Right ventricle myocardium inferior (tissue), 1 donor: ENCODE results near the gene ACY1. TPM values are rescaled to one million over a fixed set of nuclear protein-coding genes. Genes with fewer than 3 reads are reported as not detected.

Experiments used
- ATAC-seq: fragments of 200-7000 bp; cut with Tn5 transposase; one replicate; pipeline ENCODE4 v1.9.1; 2020; ENCODE audit warnings: mild to moderate bottlenecking, moderate library complexity
- DNase-seq: peaks from one replicate; pipeline ENCODE4 v3.0.0; 2021; ENCODE audit errors: missing footprints
- intact Hi-C: fragments of 100-400 bp; cut with DNase I; formaldehyde crosslinking; loops from one replicate; pipeline ENCODE4 v1.11.0; 2022
- total RNA-seq: library from RNA; stranded (reverse); fragmentation: NEBNext Ultra II Directional; extraction: Animal tissue kit (Norgen Biotek cat#: 25700); gene quantifications from one replicate; pipeline ENCODE4 v1.2.1, GENCODE V29; 2021
- donor health status: DM: no; HTN: yes; CAD: no; lungs with severe emphysema.

The ACY1 gene
- total RNA-seq, 1 donor from 2014 or later, result 32.3 TPM

- DNase-seq (no peak), ATAC-seq (no peak)
- intact Hi-C loops, result loop anchor here (5.0 kb wide), 2 partner anchors 113 to 198 kb away; partner anchors contain the start of gene DUSP7
These were observed 38.8 kb upstream of the ACY1 start for GRCh38 chr3:51944451-51945021.

GRCh38 chr3:51945031-51945840, 38.1 kb upstream of the ACY1 start:
- DNase-seq (no peak), ATAC-seq (no peak)
- intact Hi-C loops, result no loop called here

- intact Hi-C loops, result no loop called here
- DNase-seq (no peak), ATAC-seq (no peak)
These were observed 37.2 kb upstream of the ACY1 start for GRCh38 chr3:51945926-51946705.

GRCh38 chr3:51946796-51947195, 36.5 kb upstream of the ACY1 start:
- intact Hi-C loops, result no loop called here
- ATAC-seq (no peak), DNase-seq (no peak)

- DNase-seq, result no peak
- intact Hi-C loops, result no loop called here
- ATAC-seq, result no peak
These were observed 36.0 kb upstream of the ACY1 start for GRCh38 chr3:51947215-51947900.

GRCh38 chr3:51948016-51948580, 35.2 kb upstream of the ACY1 start:
- intact Hi-C loops, result no loop called here
- DNase-seq, result no peak
- no peak for ATAC-seq

- DNase-seq, result no peak
- no peak for ATAC-seq
- intact Hi-C loops, result no loop called here
These were observed 34.2 kb upstream of the ACY1 start for GRCh38 chr3:51949121-51949520.

- intact Hi-C loops, result no loop called here
- ATAC-seq, result no peak
- DNase-seq, result peak; percentile 0
These were observed 32.4 kb upstream of the ACY1 start for GRCh38 chr3:51950899-51951298.

- intact Hi-C loops, result no loop called here
- ATAC-seq (no peak), DNase-seq (no peak)
These were observed 29.9 kb upstream of the ACY1 start for GRCh38 chr3:51953445-51953844.

- DNase-seq, result no peak
- intact Hi-C loops, result no loop called here
- no peak for ATAC-seq
These were observed 29.2 kb upstream of the ACY1 start for GRCh38 chr3:51954105-51954504.

- intact Hi-C loops, result no loop called here
- ATAC-seq, result no peak
- no peak for DNase-seq
These were observed 28.6 kb upstream of the ACY1 start for GRCh38 chr3:51954713-51955112.

- ATAC-seq, result no peak
- peak; percentile 63 for DNase-seq
- intact Hi-C loops, result no loop called here
These were observed 28.0 kb upstream of the ACY1 start, which contains the start of gene GPR62 for GRCh38 chr3:51955175-51955892. TSS of gene GPR62 (plus strand) at chr3:51955381. CDS start at chr3:51955653, 272 bp downstream.

GRCh38 chr3:51955893-51956770, 27.2 kb upstream of the ACY1 start:
- peak; percentile 78 for DNase-seq
- intact Hi-C loops, result no loop called here
- ATAC-seq, result peak; percentile 79

GRCh38 chr3:51957520-51958205, 25.7 kb upstream of the ACY1 start:
- ATAC-seq (no peak), DNase-seq (peak; percentile 58)
- intact Hi-C loops, result no loop called here

- DNase-seq, result peak; percentile 46
- ATAC-seq, result no peak
- intact Hi-C loops, result no loop called here
These were observed 24.5 kb upstream of the ACY1 start for GRCh38 chr3:51958603-51959521.

- intact Hi-C loops, result no loop called here
- peak; percentile 30 for DNase-seq
- ATAC-seq, result no peak
These were observed 23.7 kb upstream of the ACY1 start for GRCh38 chr3:51959651-51960050.
